ENCODE measurements around the gene PCDHB3.
"Not testable (repeated sequence)": the region's sequence is repeated elsewhere in the genome, so short reads cannot be mapped to it uniquely, and the experiment has no call there.

PCDHB3 gene

DNA sequence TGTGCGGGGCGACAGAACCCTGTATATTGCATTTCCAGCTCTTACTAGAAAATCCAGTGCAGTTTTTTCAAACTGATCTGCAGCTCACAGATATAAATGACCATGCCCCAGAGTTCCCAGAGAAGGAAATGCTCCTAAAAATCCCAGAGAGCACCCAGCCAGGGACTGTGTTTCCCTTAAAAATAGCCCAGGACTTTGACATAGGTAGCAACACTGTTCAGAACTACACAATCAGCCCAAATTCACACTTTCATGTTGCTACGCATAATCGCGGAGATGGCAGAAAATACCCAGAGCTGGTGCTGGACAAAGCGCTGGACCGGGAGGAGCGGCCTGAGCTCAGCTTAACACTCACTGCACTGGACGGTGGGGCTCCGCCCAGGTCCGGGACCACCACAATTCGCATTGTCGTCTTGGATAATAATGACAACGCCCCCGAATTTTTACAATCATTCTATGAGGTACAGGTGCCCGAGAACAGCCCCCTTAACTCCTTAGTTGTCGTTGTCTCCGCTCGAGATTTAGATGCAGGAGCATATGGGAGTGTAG lies 35.5 kb downstream of the PCDHB3 start:
- POLR2A ChIA-PET = interaction anchor here (0.6 kb wide), 1 partner anchor 411 kb away, joined by 5 read pairs; no protein-coding TSS in a partner anchor
- peaks cover 2 to 18% (median 6%) of the 10 kb centered on the region in 5 experiments for H3K27me3 ChIP-seq (replicated peaks in 2 of 5; ENCODE audit: control insufficient read depth in 4 of 5, insufficient read depth in 5 of 5, low read length in 4 of 5)
- no peaks in the 10 kb centered on the region for H3K36me3 ChIP-seq (ENCODE audit: control insufficient read depth in 4 of 4, insufficient read depth in 4 of 4, low read length in 3 of 4)
- CTCF ChIA-PET = no interaction called here
- DNase-seq = no peak
- H3K9me3 ChIP-seq (ENCODE audit: control extremely low read depth in 1 of 5, control insufficient read depth in 4 of 5, insufficient read depth in 2 of 5, low read depth in 1 of 5, low read length in 4 of 5) = peaks cover 0 to 24% (median 20%) of the 10 kb centered on the region in 5 experiments
- WGBS (ENCODE audit: insufficient coverage) = 44% methylated on average over 19 of the region's 19 CpGs
- no peaks in the 10 kb centered on the region for H3K4me1 ChIP-seq (ENCODE audit: control extremely low read depth in 1 of 4, control insufficient read depth in 4 of 4, insufficient read depth in 4 of 4, low read length in 3 of 4)
- H3K4me3 ChIP-seq (ENCODE audit: control insufficient read depth in 1 of 7, extremely low read depth in 1 of 7, insufficient read depth in 4 of 7, low read depth in 2 of 7, low read length in 6 of 7) = peak overlapping the region in 2 of 7 experiments; percentile 13 to 56
- H3K27ac ChIP-seq (ENCODE audit: insufficient read depth in 1 of 2, low read depth in 1 of 2, low read length in 2 of 2, poor library complexity in 1 of 2, severe bottlenecking in 2 of 2) = no peak overlapping the region

- POLR2A ChIA-PET; H3K4me3 ChIP-seq (ENCODE audit: control insufficient read depth in 1 of 7, extremely low read depth in 1 of 7, insufficient read depth in 4 of 7, low read depth in 2 of 7, low read length in 6 of 7); H3K27ac ChIP-seq (ENCODE audit: insufficient read depth in 1 of 2, low read depth in 1 of 2, low read length in 2 of 2, poor library complexity in 1 of 2, severe bottlenecking in 2 of 2); DNase-seq; CTCF ChIA-PET; H3K36me3 ChIP-seq (ENCODE audit: control insufficient read depth in 4 of 4, insufficient read depth in 4 of 4, low read length in 3 of 4); H3K4me1 ChIP-seq (ENCODE audit: control extremely low read depth in 1 of 4, control insufficient read depth in 4 of 4, insufficient read depth in 4 of 4, low read length in 3 of 4): not testable (repeated sequence)
- 52% methylated on average over 20 of the region's 34 CpGs for WGBS (ENCODE audit: insufficient coverage)
- H3K9me3 ChIP-seq (ENCODE audit: control extremely low read depth in 1 of 5, control insufficient read depth in 4 of 5, insufficient read depth in 2 of 5, low read depth in 1 of 5, low read length in 4 of 5) = peaks cover 0 to 24% (median 20%) of the 10 kb centered on the region in 5 experiments
- H3K27me3 ChIP-seq (replicated peaks in 2 of 5; ENCODE audit: control insufficient read depth in 4 of 5, insufficient read depth in 5 of 5, low read length in 4 of 5) = peaks cover 2 to 18% (median 6%) of the 10 kb centered on the region in 5 experiments
Observed at GRCh38 chr5:141137346-141137745, 37.1 kb downstream of the PCDHB3 start.

- 19% methylated on average over 18 of the region's 18 CpGs for WGBS (ENCODE audit: insufficient coverage)
- ChIA-PET CTCF (no interaction called here), POLR2A (no interaction called here)
Observed at GRCh38 chr5:141149812-141150211, 49.5 kb downstream of the PCDHB3 start, which contains the start of gene PCDHB6. Gene PCDHB6 (plus strand): TSS chr5:141150057. CDS start chr5:141150258, 201 bp downstream.

GRCh38 chr5:141150224-141150992 lies 50.1 kb downstream of the PCDHB3 start:
- Histone ChIP-seq H3K4me3 (ENCODE audit: control insufficient read depth in 1 of 7, extremely low read depth in 1 of 7, insufficient read depth in 4 of 7, low read depth in 2 of 7, low read length in 6 of 7) (no peak overlapping the region), H3K9me3 (ENCODE audit: control extremely low read depth in 1 of 5, control insufficient read depth in 4 of 5, insufficient read depth in 2 of 5, low read depth in 1 of 5, low read length in 4 of 5) (peaks cover 1 to 28% (median 21%) of the 10 kb centered on the region in 5 experiments), H3K4me1 (ENCODE audit: control extremely low read depth in 1 of 4, control insufficient read depth in 4 of 4, insufficient read depth in 4 of 4, low read length in 3 of 4) (no peaks in the 10 kb centered on the region), H3K27me3 (replicated peaks in 2 of 5; ENCODE audit: control insufficient read depth in 4 of 5, insufficient read depth in 5 of 5, low read length in 4 of 5) (peaks cover 5 to 28% (median 9%) of the 10 kb centered on the region in 5 experiments), H3K27ac (ENCODE audit: insufficient read depth in 1 of 2, low read depth in 1 of 2, low read length in 2 of 2, poor library complexity in 1 of 2, severe bottlenecking in 2 of 2) (no peak overlapping the region), H3K36me3 (ENCODE audit: control insufficient read depth in 4 of 4, insufficient read depth in 4 of 4, low read length in 3 of 4) (no peaks in the 10 kb centered on the region)
- ChIA-PET CTCF (no interaction called here), POLR2A (no interaction called here)
- 42% methylated on average over 33 of the region's 33 CpGs for WGBS (ENCODE audit: insufficient coverage)
- DNase-seq = no peak

More at GRCh38 chr5:141149812-141150211, 49.5 kb downstream of the PCDHB3 start, which contains the start of gene PCDHB6:
- DNase-seq = peak in 2 of 3 donors; percentile 3 to 6
- H3K4me1 ChIP-seq (ENCODE audit: control extremely low read depth in 1 of 4, control insufficient read depth in 4 of 4, insufficient read depth in 4 of 4, low read length in 3 of 4) = no peaks in the 10 kb centered on the region
- H3K9me3 ChIP-seq (ENCODE audit: control extremely low read depth in 1 of 5, control insufficient read depth in 4 of 5, insufficient read depth in 2 of 5, low read depth in 1 of 5, low read length in 4 of 5) = peaks cover 1 to 27% (median 18%) of the 10 kb centered on the region in 5 experiments
- no peak within 1 kb of the TSS for H3K27ac ChIP-seq (ENCODE audit: insufficient read depth in 1 of 2, low read depth in 1 of 2, low read length in 2 of 2, poor library complexity in 1 of 2, severe bottlenecking in 2 of 2)
- H3K27me3 ChIP-seq (replicated peaks in 2 of 5; ENCODE audit: control insufficient read depth in 4 of 5, insufficient read depth in 5 of 5, low read length in 4 of 5) = peaks cover 5 to 28% (median 9%) of the 10 kb centered on the region in 5 experiments
- no peak within 1 kb of the TSS for H3K4me3 ChIP-seq (ENCODE audit: control insufficient read depth in 1 of 7, extremely low read depth in 1 of 7, insufficient read depth in 4 of 7, low read depth in 2 of 7, low read length in 6 of 7)
- no peaks in the 10 kb centered on the region for H3K36me3 ChIP-seq (ENCODE audit: control insufficient read depth in 4 of 4, insufficient read depth in 4 of 4, low read length in 3 of 4)

DNA sequence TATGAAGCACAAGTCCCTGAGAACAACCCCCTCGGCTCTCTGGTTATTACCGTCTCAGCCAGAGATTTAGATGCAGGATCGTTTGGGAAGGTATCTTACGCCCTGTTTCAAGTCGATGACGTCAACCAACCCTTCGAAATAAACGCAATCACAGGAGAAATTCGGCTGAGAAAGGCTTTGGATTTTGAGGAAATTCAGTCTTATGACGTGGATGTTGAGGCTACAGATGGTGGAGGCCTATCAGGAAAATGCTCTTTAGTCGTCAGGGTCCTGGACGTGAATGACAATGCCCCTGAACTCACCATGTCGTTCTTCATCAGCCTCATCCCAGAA lies 50.7 kb downstream of the PCDHB3 start:
- POLR2A ChIA-PET = no interaction called here
- DNase-seq = no peak

GRCh38 chr5:141151632-141152031 lies 51.4 kb downstream of the PCDHB3 start:
- POLR2A ChIA-PET; H3K4me1 ChIP-seq (ENCODE audit: control extremely low read depth in 1 of 4, control insufficient read depth in 4 of 4, insufficient read depth in 4 of 4, low read length in 3 of 4); DNase-seq; H3K27ac ChIP-seq (ENCODE audit: insufficient read depth in 1 of 2, low read depth in 1 of 2, low read length in 2 of 2, poor library complexity in 1 of 2, severe bottlenecking in 2 of 2); H3K4me3 ChIP-seq (ENCODE audit: control insufficient read depth in 1 of 7, extremely low read depth in 1 of 7, insufficient read depth in 4 of 7, low read depth in 2 of 7, low read length in 6 of 7); H3K36me3 ChIP-seq (ENCODE audit: control insufficient read depth in 4 of 4, insufficient read depth in 4 of 4, low read length in 3 of 4); CTCF ChIA-PET: not testable (repeated sequence)
- Histone ChIP-seq H3K27me3 (replicated peaks in 2 of 5; ENCODE audit: control insufficient read depth in 4 of 5, insufficient read depth in 5 of 5, low read length in 4 of 5) (peaks cover 5 to 36% (median 9%) of the 10 kb centered on the region in 5 experiments), H3K9me3 (ENCODE audit: control extremely low read depth in 1 of 5, control insufficient read depth in 4 of 5, insufficient read depth in 2 of 5, low read depth in 1 of 5, low read length in 4 of 5) (peaks cover 1 to 39% (median 28%) of the 10 kb centered on the region in 5 experiments)
- WGBS (ENCODE audit: insufficient coverage) = 24% methylated on average over 13 of the region's 41 CpGs

More for the DNA sequence above, 50.7 kb downstream of the PCDHB3 start:
- Histone ChIP-seq H3K4me1 (ENCODE audit: control extremely low read depth in 1 of 4, control insufficient read depth in 4 of 4, insufficient read depth in 4 of 4, low read length in 3 of 4) (no peaks in the 10 kb centered on the region), H3K27me3 (replicated peaks in 2 of 5; ENCODE audit: control insufficient read depth in 4 of 5, insufficient read depth in 5 of 5, low read length in 4 of 5) (peaks cover 5 to 29% (median 9%) of the 10 kb centered on the region in 5 experiments), H3K9me3 (ENCODE audit: control extremely low read depth in 1 of 5, control insufficient read depth in 4 of 5, insufficient read depth in 2 of 5, low read depth in 1 of 5, low read length in 4 of 5) (peaks cover 1 to 33% (median 22%) of the 10 kb centered on the region in 5 experiments), H3K36me3 (ENCODE audit: control insufficient read depth in 4 of 4, insufficient read depth in 4 of 4, low read length in 3 of 4) (no peaks in the 10 kb centered on the region), H3K27ac (ENCODE audit: insufficient read depth in 1 of 2, low read depth in 1 of 2, low read length in 2 of 2, poor library complexity in 1 of 2, severe bottlenecking in 2 of 2) (no peak overlapping the region), H3K4me3 (ENCODE audit: control insufficient read depth in 1 of 7, extremely low read depth in 1 of 7, insufficient read depth in 4 of 7, low read depth in 2 of 7, low read length in 6 of 7) (no peak overlapping the region)
- 27% methylated on average over 13 of the region's 13 CpGs for WGBS (ENCODE audit: insufficient coverage)
- CTCF ChIA-PET = no interaction called here

- H3K27me3 ChIP-seq (replicated peaks in 2 of 5; ENCODE audit: control insufficient read depth in 4 of 5, insufficient read depth in 5 of 5, low read length in 4 of 5) = peaks cover 5 to 40% (median 9%) of the 10 kb centered on the region in 5 experiments
- H3K27ac ChIP-seq (ENCODE audit: insufficient read depth in 1 of 2, low read depth in 1 of 2, low read length in 2 of 2, poor library complexity in 1 of 2, severe bottlenecking in 2 of 2); H3K4me3 ChIP-seq (ENCODE audit: control insufficient read depth in 1 of 7, extremely low read depth in 1 of 7, insufficient read depth in 4 of 7, low read depth in 2 of 7, low read length in 6 of 7); H3K4me1 ChIP-seq (ENCODE audit: control extremely low read depth in 1 of 4, control insufficient read depth in 4 of 4, insufficient read depth in 4 of 4, low read length in 3 of 4); POLR2A ChIA-PET; DNase-seq; H3K36me3 ChIP-seq (ENCODE audit: control insufficient read depth in 4 of 4, insufficient read depth in 4 of 4, low read length in 3 of 4); CTCF ChIA-PET: not testable (repeated sequence)
- 30% methylated on average over 10 of the region's 36 CpGs for WGBS (ENCODE audit: insufficient coverage)
- H3K9me3 ChIP-seq (ENCODE audit: control extremely low read depth in 1 of 5, control insufficient read depth in 4 of 5, insufficient read depth in 2 of 5, low read depth in 1 of 5, low read length in 4 of 5) = peaks cover 3 to 44% (median 33%) of the 10 kb centered on the region in 5 experiments
Observed at GRCh38 chr5:141152096-141152495, 51.8 kb downstream of the PCDHB3 start.

All from common myeloid progenitor, CD34-positive (primary cell).